PFSK-1 (cell line): ENCODE results near the gene KRTAP4-16.

Experiments
- POLR2AphosphoS5 ChIP-seq: IDR thresholded peaks from 2 replicates; pipeline ENCODE4 v1.6.1; 2012; ENCODE audit warnings: low read depth, mild to moderate bottlenecking, control low read depth, low read length, moderate library complexity
- SIN3A ChIP-seq: IDR thresholded peaks from 2 replicates; pipeline ENCODE4 v1.6.1; 2012; ENCODE audit warnings: mild to moderate bottlenecking, low read length, moderate library complexity, borderline replicate concordance; ENCODE audit not compliant: insufficient read depth

DNA sequence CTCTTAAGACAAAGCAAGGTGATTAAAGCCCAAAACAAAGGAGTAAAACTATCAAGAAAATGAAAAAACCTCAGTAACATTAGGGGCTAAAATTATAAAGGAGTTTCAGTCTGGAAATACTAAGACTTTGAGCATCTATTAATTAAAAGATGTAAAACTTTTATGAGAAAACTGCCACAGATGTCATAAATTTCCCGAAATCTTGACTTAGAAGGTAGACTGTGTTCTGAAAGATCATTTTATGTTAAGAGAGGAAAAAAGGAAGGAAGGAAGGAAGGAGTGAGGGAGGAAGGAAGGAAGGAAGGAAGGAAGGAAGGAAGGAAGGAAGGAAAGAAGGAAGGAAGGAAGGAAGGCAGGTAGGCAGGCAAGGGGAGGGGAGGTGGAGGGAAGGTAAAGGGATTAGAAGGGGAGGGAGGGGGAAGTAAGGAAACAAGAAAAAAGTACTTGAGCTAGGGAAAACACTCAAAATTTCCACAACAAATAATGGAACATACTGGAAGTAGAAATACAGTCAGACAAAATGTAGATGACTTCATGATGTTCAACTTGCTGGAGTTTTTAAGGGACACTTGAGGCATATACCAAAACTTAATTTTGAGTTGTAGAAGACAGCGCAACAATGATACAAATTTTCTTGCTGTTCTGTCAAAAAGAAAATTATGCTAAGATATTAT, 45.7 kb upstream of the KRTAP4-16 start:
- TF ChIP-seq POLR2AphosphoS5 (no peak), SIN3A (no peak)
